NCI-H345 treated with DMSO at 0.1 percent for 48 hours (cell line): ENCODE measurements around the gene GRAMD1C.
"Not testable (repeated sequence)": the region's sequence is repeated elsewhere in the genome, so short reads cannot be mapped to it uniquely, and the experiment has no call there.

Source experiments
- DNase-seq: peaks from one replicate; lab custom pipeline; 2025; ENCODE audit not compliant: unreplicated experiment; lab: John Stamatoyannopoulos, UW

The GRAMD1C gene

GRCh38 chr3:113850391-113850790, 11.8 kb downstream of the GRAMD1C start:
- not testable (repeated sequence) for DNase-seq

GRCh38 chr3:113852506-113852905, 13.9 kb downstream of the GRAMD1C start:
- DNase-seq, result no peak

- no peak for DNase-seq
Observed at GRCh38 chr3:113867506-113867905, 28.9 kb downstream of the GRAMD1C start.

- DNase-seq, result no peak
Observed at GRCh38 chr3:113873293-113873692, 34.7 kb downstream of the GRAMD1C start.

GRCh38 chr3:113873814-113874526, 35.4 kb downstream of the GRAMD1C start:
- DNase-seq, result no peak

GRCh38 chr3:113878403-113878802, 39.8 kb downstream of the GRAMD1C start:
- DNase-seq, result no peak

GRCh38 chr3:113885050-113885449, 46.5 kb downstream of the GRAMD1C start:
- DNase-seq, result no peak

- no peak for DNase-seq
Observed at GRCh38 chr3:113890256-113890900, 51.8 kb downstream of the GRAMD1C start.

- DNase-seq, result no peak
Observed at GRCh38 chr3:113894927-113895326, 56.3 kb downstream of the GRAMD1C start.

- DNase-seq, result no peak
Observed at GRCh38 chr3:113895964-113896363, 57.4 kb downstream of the GRAMD1C start.

GRCh38 chr3:113896930-113897329, 58.3 kb downstream of the GRAMD1C start:
- no peak for DNase-seq

GRCh38 chr3:113897373-113897777, 58.8 kb downstream of the GRAMD1C start:
- DNase-seq, result no peak

- DNase-seq, result no peak
Observed at GRCh38 chr3:113898892-113899291, 60.3 kb downstream of the GRAMD1C start.

GRCh38 chr3:113906568-113907140, 68.1 kb downstream of the GRAMD1C start:
- no peak for DNase-seq

- no peak for DNase-seq
Observed at GRCh38 chr3:113908133-113908532, 69.5 kb downstream of the GRAMD1C start.

GRCh38 chr3:113910966-113911365, 72.4 kb downstream of the GRAMD1C start:
- DNase-seq, result no peak

- DNase-seq, result peak; percentile 42
Observed at GRCh38 chr3:113912552-113913236, 74.1 kb downstream of the GRAMD1C start.

GRCh38 chr3:113914646-113915045, 76.1 kb downstream of the GRAMD1C start:
- DNase-seq, result no peak

GRCh38 chr3:113927556-113927955, 89.0 kb downstream of the GRAMD1C start:
- DNase-seq, result no peak

GRCh38 chr3:113946831-113947230, 108.2 kb downstream of the GRAMD1C start:
- DNase-seq, result no peak

GRCh38 chr3:113947372-113948014, 108.9 kb downstream of the GRAMD1C start, which contains the start of gene ZDHHC23:
TSS of gene ZDHHC23 (plus strand) at chr3:113948013. CDS start at chr3:113948803, 790 bp downstream.
- DNase-seq, result peak; percentile 40
